Psoas muscle (tissue), 8 donors: Measurements from ENCODE around the gene OCA2. TPM values are rescaled to one million over a fixed set of nuclear protein-coding genes. Genes with fewer than 3 reads are reported as not detected.

Experiments
- ATAC-seq, 4 donors: fragments of 200-7000 bp; cut with Tn5 transposase; one replicate each; pipeline ENCODE4 v1.9.1; 2020; ENCODE audit warnings: moderate library complexity in 3 of 4, mild to moderate bottlenecking in 2 of 4
- DNase-seq, 2 donors: peaks; one replicate each; pipeline ENCODE4 v3.0.0-alpha.2; 2020
- H3K27ac ChIP-seq: fragments of 200-600 bp; one replicate; pipeline ENCODE4 v1.8.0; 2022
- H3K27me3 ChIP-seq, 3 donors: fragments of 200-600 bp in 1 of 3; one replicate each; pipeline versions ENCODE4 v1.6.1 to v1.8.0; 2013 to 2022; ENCODE audit warnings: low read length in 2 of 3, mild to moderate bottlenecking in 2 of 3, moderate library complexity in 1 of 3; ENCODE audit not compliant: insufficient read depth in 3 of 3
- H3K36me3 ChIP-seq, 2 donors: fragments of 200-600 bp in 1 of 2; one replicate each; pipeline versions ENCODE4 v1.6.1 to v1.8.0; 2013 to 2022; ENCODE audit warnings: low read depth in 1 of 2, mild to moderate bottlenecking in 1 of 2, moderate library complexity in 1 of 2; ENCODE audit not compliant: insufficient read depth in 1 of 2
- H3K4me1 ChIP-seq: fragments of 200-600 bp; one replicate; pipeline ENCODE4 v1.8.0; 2022
- H3K4me3 ChIP-seq: fragments of 200-600 bp; one replicate; pipeline ENCODE4 v1.8.0; 2022; ENCODE audit warnings: mild to moderate bottlenecking
- H3K9me3 ChIP-seq: fragments of 200-600 bp; one replicate; pipeline ENCODE4 v1.8.0; 2022
- CTCF ChIP-seq: fragments of 200-600 bp; IDR thresholded peaks from one replicate; pipeline ENCODE4 v1.8.0; 2022; ENCODE audit warnings: antibody characterized with exemption
- WGBS, 3 donors: extraction: QIAGEN DNeasy Blood & Tissue Kit; methylation state at CpG; one replicate each; pipeline versions ENCODE4 v1.1.6 to v1.1.7; 2013; 5-methylcytosine and 5-hydroxymethylcytosine counted together
- intact Hi-C, 2 donors: fragments of 100-400 bp; cut with DNase I; formaldehyde crosslinking; loops; one replicate each; pipeline versions ENCODE4 v1.11.0 to v1.14.2; 2022
- polyA plus RNA-seq, 3 donors: library from polyadenylated mRNA; stranded (reverse); fragments of 200-250 nt; gene quantifications; one replicate each; pipeline ENCODE4 v1.2.3, GENCODE V29; 2013
- total RNA-seq, 4 donors: library from RNA; stranded (reverse); fragmentation: NEBNext Ultra II Directional in 2 of 4; extraction: Animal tissue kit (Norgen Biotek cat#: 25700) in 2 of 4; gene quantifications; one replicate each; pipeline versions ENCODE4 v1.2.1 to v1.2.4, GENCODE V29; 2021 to 2023
- donor health status: healthy with polysubstance abuse.
- donor health status: DM: no; HTN: no; CAD: no; lungs with moderate emphysema.
- donor health status: Bipolar disorder and iron deficiency.
- donor health status: healthy.
- donor health status: DM: yes; HTN: yes; CAD: no.
- donor health status: DM: no; HTN: no; CAD: no.
- donor health status: DM: no; HTN: no; CAD: no.
- donor health status: DM: yes; HTN: yes; CAD: no.

Gene OCA2
- total and polyA plus RNA-seq, 7 donors: 0.03 to 0.52 (median 0.17) TPM; not detected in 2

- WGBS, 3 donors: 93 to 97% (median 95%) methylated on average over 9 of the region's 9 CpGs
- intact Hi-C loops: loop anchor here (10.0 kb wide), 2 partner anchors 1225 to 1245 kb away; no protein-coding TSS in a partner anchor
- TF ChIP-seq CTCF: no peak
- H3K27me3 ChIP-seq: no peaks in the 10 kb centered on the region
- no peak overlapping the region for H3K4me3 ChIP-seq
- DNase-seq (no peak), ATAC-seq (no peak)
- no peaks in the 10 kb centered on the region for H3K9me3 ChIP-seq
- no peaks in the 10 kb centered on the region for H3K4me1 ChIP-seq
- peaks cover 0 to 61% of the 10 kb centered on the region in 2 donors for H3K36me3 ChIP-seq
- H3K27ac ChIP-seq: no peak overlapping the region
These were observed 30.2 kb upstream of the OCA2 start for GRCh38 chr15:28129231-28129848.

GRCh38 chr15:28128031-28128430 is 28.9 kb upstream of the OCA2 start:
- no peak overlapping the region for H3K4me3 ChIP-seq
- H3K27me3 ChIP-seq: no peaks in the 10 kb centered on the region
- intact Hi-C loops: loop anchor here (10.0 kb wide), 2 partner anchors 1223 to 1243 kb away; no protein-coding TSS in a partner anchor
- H3K4me1 ChIP-seq: no peaks in the 10 kb centered on the region
- peak; percentile 41 to 70 for DNase-seq
- H3K36me3 ChIP-seq: peaks cover 3 to 73% of the 10 kb centered on the region in 2 donors
- H3K27ac ChIP-seq: no peak overlapping the region
- H3K9me3 ChIP-seq: no peaks in the 10 kb centered on the region
- TF ChIP-seq CTCF: no peak
- 39 to 58% (median 46%) methylated on average over 11 of the region's 11 CpGs for WGBS, 3 donors
- ATAC-seq: peak in 3 of 4 donors; percentile 39 to 65 (median 50)

- Histone ChIP-seq H3K36me3 (peaks cover 3 to 73% of the 10 kb centered on the region in 2 donors), H3K9me3 (no peaks in the 10 kb centered on the region), H3K4me1 (no peaks in the 10 kb centered on the region), H3K27me3 (no peaks in the 10 kb centered on the region), H3K27ac (no peak overlapping the region), H3K4me3 (no peak overlapping the region)
- intact Hi-C loops: loop anchor here (10.0 kb wide), 2 partner anchors 1222 to 1242 kb away; no protein-coding TSS in a partner anchor
- DNase-seq (no peak), ATAC-seq (no peak)
- no peak for TF ChIP-seq CTCF
- WGBS, 3 donors: 71 to 77% (median 73%) methylated on average over 11 of the region's 11 CpGs
These were observed 27.9 kb upstream of the OCA2 start for GRCh38 chr15:28127036-28127435.

- intact Hi-C loops: loop anchor here (2.0 to 10.0 kb wide), 3 partner anchors 37 to 1241 kb away; no protein-coding TSS in a partner anchor
- Histone ChIP-seq H3K4me1 (no peaks in the 10 kb centered on the region), H3K27ac (no peak overlapping the region), H3K4me3 (no peak overlapping the region), H3K36me3 (peaks cover 3 to 72% of the 10 kb centered on the region in 2 donors), H3K27me3 (no peaks in the 10 kb centered on the region), H3K9me3 (no peaks in the 10 kb centered on the region)
- DNase-seq (no peak), ATAC-seq (peak in 1 of 4 donors; percentile 55)
- WGBS, 3 donors: 68 to 77% (median 70%) methylated on average over 17 of the region's 17 CpGs
- peak; percentile 59 for TF ChIP-seq CTCF
These were observed 26.8 kb upstream of the OCA2 start for GRCh38 chr15:28125673-28126651.
